HG03354 (cell line): ENCODE measurements around the gene USP20.

Experiments used
- ATAC-seq: cut with Tn5 transposase; IDR thresholded peaks from one replicate; pipeline ENCODE4 v1.9.1; 2021; ENCODE audit warnings: mild to moderate bottlenecking; ENCODE audit not compliant: unreplicated experiment, poor library complexity, severe bottlenecking

The USP20 gene

DNA sequence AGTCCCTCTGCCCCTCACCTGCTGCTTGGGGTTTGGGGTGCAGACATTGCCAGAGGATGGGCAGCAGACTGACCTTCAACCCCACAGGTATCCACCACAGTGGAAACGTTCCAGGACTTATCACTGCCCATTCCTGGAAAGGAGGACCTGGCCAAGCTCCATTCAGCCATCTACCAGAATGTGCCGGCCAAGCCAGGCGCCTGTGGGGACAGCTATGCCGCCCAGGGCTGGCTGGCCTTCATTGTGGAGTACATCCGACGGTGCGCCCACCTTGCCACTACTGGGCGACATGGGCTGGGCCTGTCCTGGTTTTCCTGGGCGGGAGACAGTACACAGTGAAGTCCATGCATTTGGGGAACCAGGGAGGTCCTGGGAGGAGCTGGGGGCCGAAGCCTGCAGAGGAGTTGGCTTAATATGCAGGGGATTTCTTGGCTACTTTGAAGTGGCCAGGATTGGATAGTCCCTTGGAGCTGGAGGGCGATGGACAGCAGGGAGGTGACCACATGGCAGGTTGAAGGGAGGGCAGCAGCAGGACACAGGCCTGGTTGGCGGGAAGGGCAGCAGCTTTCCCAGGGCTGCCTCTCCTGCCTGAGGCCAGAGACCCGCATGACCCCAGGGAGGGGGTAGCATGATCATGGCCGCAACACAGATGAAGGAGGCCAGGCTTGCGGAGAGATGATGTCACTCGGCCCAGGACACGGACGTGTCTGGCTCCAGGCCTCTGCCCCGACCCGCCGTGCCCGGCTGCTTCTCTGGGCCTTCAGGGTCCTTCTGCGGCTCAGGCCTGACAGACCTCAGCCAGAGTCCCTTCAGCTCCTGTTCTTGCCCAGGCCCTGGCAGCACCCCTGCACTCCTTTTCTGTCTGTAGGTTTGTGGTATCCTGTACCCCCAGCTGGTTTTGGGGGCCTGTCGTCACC lies 34.6 kb downstream of the USP20 start:
- no peak for ATAC-seq

DNA sequence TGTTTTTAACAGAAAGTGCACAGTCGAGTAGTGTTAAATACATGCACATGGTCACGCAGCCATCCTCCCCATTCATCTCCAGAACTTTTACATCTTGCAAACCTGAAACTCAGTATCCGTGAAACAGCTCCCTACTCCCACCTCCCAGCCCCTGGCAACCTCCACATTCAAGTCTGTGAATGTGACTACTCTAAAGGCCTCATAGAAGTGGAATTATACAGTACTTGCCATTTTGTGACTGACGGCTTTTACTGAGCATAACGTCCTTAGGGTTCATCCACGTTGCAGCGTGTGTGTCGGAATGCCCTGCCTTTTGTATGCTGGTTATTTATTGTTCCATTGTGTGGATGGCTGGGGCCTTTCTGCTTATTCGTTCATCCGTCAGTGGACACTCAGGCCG lies 35.8 kb downstream of the USP20 start:
- no peak for ATAC-seq

DNA sequence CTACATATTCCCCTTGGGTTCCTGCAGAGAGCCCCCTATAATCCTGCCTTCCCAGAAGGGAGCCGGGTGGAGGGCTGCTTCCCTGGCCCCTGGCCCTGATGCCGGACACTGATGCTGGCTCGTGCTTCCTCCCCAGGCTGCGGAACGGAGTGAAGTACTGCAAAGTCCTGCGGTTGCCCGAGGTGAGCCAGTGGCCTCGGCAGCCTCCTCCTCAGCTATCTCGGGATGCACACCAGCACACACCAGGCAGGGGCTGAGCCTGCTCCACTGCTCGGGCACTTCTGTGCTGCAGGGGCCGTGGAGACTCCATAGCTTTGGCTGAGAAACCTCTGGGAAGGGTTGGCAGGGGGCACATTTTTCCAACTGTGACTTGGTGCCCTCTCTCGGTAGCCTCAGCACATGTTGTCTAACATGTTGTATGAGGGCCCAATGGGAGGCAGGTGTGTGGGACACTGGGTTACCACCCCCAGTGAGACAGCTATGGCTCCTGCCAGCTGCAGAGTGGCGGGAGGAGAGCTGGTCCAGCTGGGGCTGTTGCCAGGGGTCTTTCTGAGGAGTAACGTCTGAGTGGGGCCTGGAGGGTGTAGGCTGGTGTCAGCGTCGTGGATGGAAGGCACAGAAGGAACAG lies 38.4 kb downstream of the USP20 start:
- ATAC-seq, result no peak

- ATAC-seq, result no peak
Observed at GRCh38 chr9:129874261-129875101, 39.2 kb downstream of the USP20 start.

DNA sequence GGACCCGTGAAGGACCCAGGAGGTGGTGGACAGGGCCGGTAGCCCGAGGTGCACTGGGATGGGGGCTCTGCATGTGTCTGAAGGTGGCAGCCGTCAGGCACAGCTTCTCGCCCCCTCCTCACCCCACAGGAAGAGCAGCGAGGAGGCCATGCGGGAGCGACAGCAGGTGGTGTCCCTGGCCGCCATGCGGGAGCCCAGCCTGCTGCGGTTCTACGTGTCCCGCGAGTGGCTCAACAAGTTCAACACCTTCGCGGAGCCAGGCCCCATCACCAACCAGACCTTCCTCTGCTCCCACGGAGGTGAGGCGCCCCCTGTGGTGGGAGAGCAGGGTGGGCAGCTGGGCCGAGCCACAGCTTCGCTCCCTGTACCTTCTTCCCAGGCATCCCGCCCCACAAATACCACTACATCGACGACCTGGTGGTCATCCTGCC lies 39.9 kb downstream of the USP20 start:
- no peak for ATAC-seq

DNA sequence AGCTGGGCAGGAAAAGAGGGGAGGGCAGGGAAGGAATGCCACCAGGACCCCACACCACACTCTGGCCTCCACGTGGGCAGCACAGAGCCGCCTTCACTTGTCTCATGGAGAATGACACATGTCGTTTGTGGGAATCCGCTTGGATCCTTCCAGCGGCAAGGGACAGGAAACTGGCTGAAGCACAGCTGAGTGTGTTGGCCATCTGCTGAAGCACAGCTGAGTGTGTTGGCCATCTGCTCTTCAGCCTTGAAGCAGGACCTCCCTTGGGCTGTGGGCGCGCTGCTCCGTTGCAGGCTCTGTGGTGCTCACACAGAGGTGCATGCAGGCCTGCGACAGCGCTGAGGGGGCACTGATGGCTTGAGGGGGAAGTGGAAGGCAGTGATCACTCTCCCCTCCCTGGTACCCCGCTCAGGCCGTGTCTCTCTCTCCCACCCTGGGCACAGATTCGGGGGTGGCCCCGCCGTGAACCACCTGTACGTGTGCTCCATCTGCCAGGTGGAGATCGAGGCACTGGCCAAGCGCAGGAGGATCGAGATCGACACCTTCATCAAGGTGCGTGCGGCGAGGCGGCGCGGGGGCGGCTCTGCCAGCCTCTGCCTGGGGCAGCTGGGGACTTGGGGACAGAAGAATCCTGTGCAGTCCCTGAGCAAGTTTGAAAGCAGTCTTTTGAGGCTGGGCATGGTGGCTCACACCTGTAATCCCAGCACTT lies 40.6 kb downstream of the USP20 start:
- ATAC-seq, result no peak

- no peak for ATAC-seq
Observed at GRCh38 chr9:129876815-129877214, 41.6 kb downstream of the USP20 start.

GRCh38 chr9:129878291-129878690 lies 43.0 kb downstream of the USP20 start:
- no peak for ATAC-seq

DNA sequence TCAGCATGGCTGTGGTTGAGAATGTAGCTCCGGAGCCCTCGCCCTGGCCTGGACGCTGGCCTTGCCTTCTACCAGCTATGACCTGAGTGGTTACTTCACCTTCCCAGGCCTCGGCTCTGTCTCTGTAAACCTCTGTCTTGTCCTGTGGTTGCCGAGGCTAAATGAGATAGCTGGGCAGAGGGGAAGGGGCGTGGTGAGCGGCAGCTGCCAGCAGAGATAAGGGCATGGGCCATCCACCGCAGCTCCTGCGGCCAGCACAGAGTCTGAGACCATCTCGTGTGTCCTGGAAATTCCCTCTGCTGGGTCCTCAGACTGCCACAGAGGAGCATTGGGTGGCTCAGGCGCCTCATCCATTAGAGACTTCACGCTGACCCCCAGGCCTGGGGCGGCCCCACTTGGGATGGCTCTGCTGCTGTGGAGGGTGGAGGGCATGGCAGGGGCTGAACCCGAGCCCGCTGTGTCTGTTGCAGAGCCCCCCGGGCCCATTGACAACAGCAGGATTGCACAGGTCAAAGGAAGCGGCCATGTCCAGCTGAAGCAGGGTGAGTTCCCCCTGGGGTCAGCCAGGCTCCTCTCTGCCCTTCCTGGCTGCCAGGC lies 43.9 kb downstream of the USP20 start:
- no peak for ATAC-seq

- ATAC-seq, result no peak
Observed at GRCh38 chr9:129879991-129880653, 44.9 kb downstream of the USP20 start.

GRCh38 chr9:129880654-129881546 lies 45.6 kb downstream of the USP20 start:
- no peak for ATAC-seq

- ATAC-seq, result no peak
Observed at GRCh38 chr9:129881547-129882324, 46.5 kb downstream of the USP20 start.

DNA sequence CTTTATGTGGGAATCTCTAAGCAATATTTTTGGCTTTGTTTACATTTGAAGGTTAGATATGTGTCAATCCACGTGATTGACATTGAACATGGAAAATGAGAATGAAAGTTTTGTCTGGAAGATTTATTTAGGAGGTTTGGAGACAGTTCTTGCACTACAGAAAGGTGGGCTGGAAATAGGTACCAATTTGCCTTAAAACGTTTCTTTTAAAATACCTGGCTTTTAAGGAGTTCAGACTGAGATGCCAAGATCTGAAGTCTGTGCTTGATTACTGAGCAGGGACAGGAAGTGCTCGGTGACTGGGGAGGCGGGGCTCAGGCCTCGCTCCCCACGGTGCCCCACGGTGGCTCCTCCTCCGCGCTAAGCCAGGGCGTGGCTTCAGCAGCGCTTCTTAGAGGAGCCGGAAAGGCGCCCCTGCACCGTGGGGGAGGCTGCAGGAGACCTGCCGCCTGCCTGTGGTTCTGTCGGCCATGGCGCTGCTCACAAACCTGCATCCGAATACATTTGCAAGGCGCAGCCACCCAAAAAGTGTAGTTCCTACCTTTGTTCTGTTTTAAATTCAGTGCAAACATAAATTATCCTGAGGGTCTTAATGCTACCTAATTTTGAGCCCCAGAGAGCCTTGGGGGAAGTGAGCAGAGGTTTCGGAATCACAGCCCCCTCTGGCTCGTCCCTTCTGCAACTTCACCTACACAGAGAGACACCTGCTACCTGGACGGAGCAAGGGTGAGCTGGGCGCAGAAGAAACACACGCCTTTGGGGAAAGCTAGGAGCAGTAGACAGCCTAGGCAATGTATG lies 49.2 kb downstream of the USP20 start:
- peak; percentile 54 for ATAC-seq

- ATAC-seq, result no peak
Observed at GRCh38 chr9:129885018-129885669, 49.9 kb downstream of the USP20 start.

- peak; percentile 37 for ATAC-seq
Observed at GRCh38 chr9:129885670-129886106, 50.4 kb downstream of the USP20 start.
